HG02938 (cell line): ENCODE measurements around the gene DPEP2NB.

Experiments used
- ATAC-seq: cut with Tn5 transposase; IDR thresholded peaks from one replicate; pipeline ENCODE4 v1.9.1; 2021; ENCODE audit warnings: mild to moderate bottlenecking, moderate library complexity; ENCODE audit not compliant: unreplicated experiment

Gene DPEP2NB

GRCh38 chr16:67964477-67965131 lies 51.1 kb downstream of the DPEP2NB start:
- no peak for ATAC-seq

- ATAC-seq = no peak
Measured at GRCh38 chr16:67963662-67964321, 51.9 kb downstream of the DPEP2NB start.
